H9 (cell line): Measurements from ENCODE around the gene CADPS. TPM values are rescaled to one million over a fixed set of nuclear protein-coding genes. Genes with fewer than 3 reads are reported as not detected.

Source experiments
- DNase-seq: peaks from one replicate; pipeline ENCODE4 v3.0.0-alpha.2; 2017
- H2AFZ ChIP-seq: one replicate; pipeline ENCODE4 v1.6.1; 2013; ENCODE audit warnings: mild to moderate bottlenecking, low read length, control low read depth, moderate library complexity
- H2AK5ac ChIP-seq: 2 replicates; pipeline ENCODE4 v1.6.1; 2013; ENCODE audit warnings: low read length, control low read depth, mixed read lengths; ENCODE audit not compliant: insufficient read length
- H2BK120ac ChIP-seq: one replicate; pipeline ENCODE4 v1.6.1; 2013; ENCODE audit warnings: low read depth, mild to moderate bottlenecking, low read length, control low read depth, inconsistent platforms; ENCODE audit not compliant: poor library complexity, severe bottlenecking
- H2BK12ac ChIP-seq: 2 replicates; pipeline ENCODE4 v1.6.1; 2013; ENCODE audit warnings: low read length, control low read depth, mixed read lengths, low read depth; ENCODE audit not compliant: insufficient read length
- H2BK15ac ChIP-seq: 2 replicates; pipeline ENCODE4 v1.6.1; 2013; ENCODE audit warnings: low read depth, low read length, control low read depth
- H2BK20ac ChIP-seq: one replicate; pipeline ENCODE4 v1.6.1; 2013; ENCODE audit warnings: low read depth, mild to moderate bottlenecking, low read length, control low read depth, inconsistent platforms; ENCODE audit not compliant: poor library complexity, severe bottlenecking
- H2BK5ac ChIP-seq: 2 replicates; pipeline ENCODE4 v1.6.1; 2013; ENCODE audit warnings: low read length, control low read depth, mixed read lengths; ENCODE audit not compliant: insufficient read length
- H3K14ac ChIP-seq: 2 replicates; pipeline ENCODE4 v1.6.1; 2013; ENCODE audit warnings: low read length, control low read depth; ENCODE audit not compliant: insufficient read depth
- H3K18ac ChIP-seq: 2 replicates; pipeline ENCODE4 v1.6.1; 2013; ENCODE audit warnings: low read depth, mild to moderate bottlenecking, mixed read lengths, low read length, control low read depth; ENCODE audit not compliant: insufficient read length
- H3K23ac ChIP-seq: 2 replicates; pipeline ENCODE4 v1.6.1; 2013; ENCODE audit warnings: low read length, control low read depth, mixed read lengths, low read depth; ENCODE audit not compliant: insufficient read length
- H3K23me2 ChIP-seq: 2 replicates; pipeline ENCODE4 v1.6.1; 2013; ENCODE audit warnings: low read depth, mild to moderate bottlenecking, mixed read lengths, low read length, control low read depth; ENCODE audit not compliant: insufficient read length, poor library complexity, severe bottlenecking
- H3K27ac ChIP-seq: 2 replicates; pipeline ENCODE4 v1.5.1; 2013; ENCODE audit warnings: low read length, control low read depth, mixed read lengths, low read depth; ENCODE audit not compliant: insufficient read length
- H3K27me3 ChIP-seq: 2 replicates; pipeline ENCODE4 v1.6.1; 2013; ENCODE audit warnings: low read length, control low read depth, inconsistent platforms; ENCODE audit not compliant: insufficient read depth
- H3K4ac ChIP-seq: 2 replicates; pipeline ENCODE4 v1.6.1; 2013; ENCODE audit warnings: low read depth, mild to moderate bottlenecking, control low read depth, inconsistent platforms, low read length, moderate library complexity
- H3K4me1 ChIP-seq: 2 replicates; pipeline ENCODE4 v1.6.1; 2013; ENCODE audit warnings: low read length, control low read depth, inconsistent platforms; ENCODE audit not compliant: insufficient read depth
- H3K4me2 ChIP-seq: 2 replicates; pipeline ENCODE4 v1.6.1; 2013; ENCODE audit warnings: low read length, control low read depth, mixed read lengths; ENCODE audit not compliant: insufficient read length, insufficient read depth
- H3K56ac ChIP-seq: 2 replicates; pipeline ENCODE4 v1.6.1; 2013; ENCODE audit warnings: low read depth, mild to moderate bottlenecking, mixed read lengths, low read length, control low read depth; ENCODE audit not compliant: insufficient read length
- H3K79me1 ChIP-seq: 2 replicates; pipeline ENCODE4 v1.6.1; 2013; ENCODE audit warnings: low read depth, mild to moderate bottlenecking, moderate library complexity, low read length, control low read depth, inconsistent platforms; ENCODE audit not compliant: insufficient read depth, poor library complexity, severe bottlenecking
- H3K79me2 ChIP-seq: 2 replicates; pipeline ENCODE4 v1.6.1; 2013; ENCODE audit warnings: low read length, control low read depth, inconsistent platforms; ENCODE audit not compliant: insufficient read depth
- H3K9ac ChIP-seq: 2 replicates; pipeline ENCODE4 v1.6.1; 2013; ENCODE audit warnings: low read length, control low read depth, mixed read lengths; ENCODE audit not compliant: insufficient read length; ENCODE audit errors: extremely low read depth
- H3K9me3 ChIP-seq: one replicate; pipeline ENCODE4 v1.6.1; 2013; ENCODE audit warnings: low read depth, low read length, inconsistent platforms; ENCODE audit not compliant: control insufficient read depth
- H3T11ph ChIP-seq: one replicate; pipeline ENCODE4 v1.6.1; 2013; ENCODE audit warnings: mild to moderate bottlenecking, low read length, control low read depth, inconsistent platforms
- H4K20me1 ChIP-seq: one replicate; pipeline ENCODE4 v1.6.1; 2013; ENCODE audit not compliant: control insufficient read depth, insufficient read length, insufficient read depth
- H4K5ac ChIP-seq: 2 replicates; pipeline ENCODE4 v1.6.1; 2013; ENCODE audit warnings: low read depth, mild to moderate bottlenecking, mixed read lengths, low read length, control low read depth; ENCODE audit not compliant: insufficient read length
- H4K8ac ChIP-seq: replicated peaks from 2 replicates; pipeline ENCODE4 v1.6.1; 2013; ENCODE audit warnings: low read length, control low read depth, mixed read lengths, low read depth; ENCODE audit not compliant: insufficient read length
- H4K91ac ChIP-seq: 2 replicates; pipeline ENCODE4 v1.6.1; 2013; ENCODE audit warnings: low read depth, mild to moderate bottlenecking, moderate library complexity, mixed read lengths, low read length, control low read depth; ENCODE audit not compliant: insufficient read length
- H3K27ac Mint-ChIP-seq, 3 experiments: 2 replicates in 2 of 3; 3 replicates in 1 of 3; pipeline ENCODE4 v1.8.0; 2020 to 2021; ENCODE audit warnings: mixed read lengths in 3 of 3, mild to moderate bottlenecking in 1 of 3, moderate library complexity in 1 of 3
- H3K27me3 Mint-ChIP-seq: 2 replicates; pipeline ENCODE4 v1.8.0; 2021; ENCODE audit warnings: low read depth, mild to moderate bottlenecking, moderate library complexity, mixed read lengths
- H3K36me3 Mint-ChIP-seq, 3 experiments: 2 replicates in 2 of 3; 3 replicates in 1 of 3; pipeline ENCODE4 v1.8.0; 2020 to 2021; ENCODE audit warnings: low read depth in 3 of 3, mixed read lengths in 3 of 3; ENCODE audit not compliant: insufficient read depth in 1 of 3
- H3K4me1 Mint-ChIP-seq, 2 experiments: 2 replicates each; pipeline ENCODE4 v1.8.0; 2020; ENCODE audit warnings: mixed read lengths in 2 of 2
- H3K4me3 Mint-ChIP-seq, 2 experiments: 2 replicates in 1 of 2; 3 replicates in 1 of 2; pipeline ENCODE4 v1.8.0; 2020 to 2021; ENCODE audit warnings: mild to moderate bottlenecking in 2 of 2, mixed read lengths in 2 of 2, moderate library complexity in 1 of 2
- H3K9me3 Mint-ChIP-seq, 2 experiments: 2 replicates in 1 of 2; 3 replicates in 1 of 2; pipeline ENCODE4 v1.8.0; 2020; ENCODE audit warnings: mild to moderate bottlenecking in 2 of 2, mixed read lengths in 2 of 2, moderate library complexity in 1 of 2
- CTCF ChIP-seq: fragments of 200-600 bp; sonication (generic); conservative IDR thresholded peaks from 3 replicates; pipeline ENCODE4 v1.8.0; 2021; ENCODE audit warnings: antibody characterized with exemption, mild to moderate bottlenecking
- WGBS: extraction: QIAGEN DNeasy Blood & Tissue Kit; methylation state at CpG from one replicate; pipeline ENCODE4 v1.1.7; 2013; ENCODE audit warnings: missing lambda C conversion rate, low lambda C conversion rate, mixed read lengths; ENCODE audit not compliant: insufficient read length; ENCODE audit errors: extremely low coverage; 5-methylcytosine and 5-hydroxymethylcytosine counted together
- total RNA-seq: library from RNA; stranded (reverse); gene quantifications from 2 replicates; pipeline ENCODE4 v1.2.1, GENCODE V29; 2021

The CADPS gene
- total RNA-seq, 1 experiment from 2014 or later = 6.6 TPM

GRCh38 chr3:62497156-62497555 lies 378.1 kb downstream of the CADPS start:
- no peak overlapping the region for H2BK120ac ChIP-seq
- no peak overlapping the region for H3K18ac ChIP-seq
- H3K4me2 ChIP-seq = no peak overlapping the region
- no CpG with 5 or more reads among the region's 5 CpGs for WGBS
- H3K27ac Mint-ChIP-seq = no peak overlapping the region
- H2BK5ac ChIP-seq = no peak overlapping the region
- no peaks in the 10 kb centered on the region for H3K23me2 ChIP-seq
- no peak overlapping the region for H2AFZ ChIP-seq
- H3K27ac ChIP-seq = no peak overlapping the region
- no peak for TF ChIP-seq CTCF
- H3K9ac ChIP-seq = no peak overlapping the region
- H2BK12ac ChIP-seq = no peak overlapping the region
- no peak overlapping the region for H2AK5ac ChIP-seq
- no peak overlapping the region for H4K8ac ChIP-seq
- no peaks in the 10 kb centered on the region for H3K27me3 ChIP-seq
- H3K56ac ChIP-seq = no peak overlapping the region
- no peaks in the 10 kb centered on the region for H3K36me3 Mint-ChIP-seq
- no peak overlapping the region for H3K4me3 Mint-ChIP-seq
- no peak overlapping the region for H3K23ac ChIP-seq
- no peak overlapping the region for H3K4ac ChIP-seq
- H3T11ph ChIP-seq = no peak overlapping the region
- H4K5ac ChIP-seq = no peak overlapping the region
- no peaks in the 10 kb centered on the region for H3K9me3 Mint-ChIP-seq
- no peaks in the 10 kb centered on the region for H3K9me3 ChIP-seq
- H4K20me1 ChIP-seq = no peaks in the 10 kb centered on the region
- no peak overlapping the region for H4K91ac ChIP-seq
- H3K4me1 Mint-ChIP-seq = peaks cover 5 to 9% of the 10 kb centered on the region in 2 experiments
- no peak overlapping the region for H3K14ac ChIP-seq
- no peaks in the 10 kb centered on the region for H3K4me1 ChIP-seq
- no peak overlapping the region for H2BK15ac ChIP-seq
- H3K27me3 Mint-ChIP-seq = no peaks in the 10 kb centered on the region
- no peaks in the 10 kb centered on the region for H3K79me1 ChIP-seq
- no peaks in the 10 kb centered on the region for H3K79me2 ChIP-seq
- DNase-seq = no peak
- H2BK20ac ChIP-seq = no peak overlapping the region
